H1 (cell line): ENCODE measurements around the gene KCNJ10. TPM values are rescaled to one million over a fixed set of nuclear protein-coding genes. Genes with fewer than 3 reads are reported as not detected.

Experiments used
- CTCF ChIA-PET: fragments of 300-600 bp; sonication (Branson Sonifier 250); formaldehyde crosslinking; loops from one replicate; lab custom pipeline; 2021; ENCODE audit not compliant: partially characterized antibody; lab: Charles Lee
- POLR2A ChIA-PET: fragments of 300-600 bp; sonication (Branson Sonifier 250); formaldehyde crosslinking; loops from one replicate; lab custom pipeline; 2021; ENCODE audit warnings: inconsistent platforms; ENCODE audit not compliant: partially characterized antibody; lab: Charles Lee
- DNase-seq, 2 experiments: peaks; one replicate each; pipeline versions ENCODE4 v3.0.0 to v3.0.0-alpha.2; 2010 to 2022; ENCODE audit warnings: low spot score in 2 of 2, low read depth in 1 of 2, mixed read lengths in 1 of 2
- FAIRE-seq: peaks from 2 replicates; lab custom pipeline; 2011; peaks lifted over from hg19 to GRCh38; lab: Jason Lieb, UNC
- H2AFZ ChIP-seq: 2 replicates; pipeline ENCODE4 v1.8.1; 2012; ENCODE audit warnings: low read length, inconsistent platforms
- H2AK5ac ChIP-seq: 2 replicates; pipeline ENCODE4 v1.6.1; 2013; ENCODE audit warnings: low read depth, low read length
- H2BK120ac ChIP-seq: replicated peaks from 2 replicates; pipeline ENCODE3; 2013; ENCODE audit warnings: low read depth, low read length, inconsistent platforms
- H2BK12ac ChIP-seq: 2 replicates; pipeline ENCODE4 v1.6.1; 2013; ENCODE audit warnings: low read depth, low read length
- H2BK15ac ChIP-seq: 2 replicates; pipeline ENCODE4 v1.6.1; 2013; ENCODE audit warnings: low read length
- H2BK20ac ChIP-seq: 2 replicates; pipeline ENCODE4 v1.6.1; 2013; ENCODE audit warnings: low read length
- H2BK5ac ChIP-seq: 2 replicates; pipeline ENCODE4 v1.6.1; 2013; ENCODE audit warnings: low read depth, low read length
- H3K14ac ChIP-seq: 2 replicates; pipeline ENCODE4 v1.6.1; 2013; ENCODE audit warnings: inconsistent platforms; ENCODE audit not compliant: insufficient read length
- H3K18ac ChIP-seq: 2 replicates; pipeline ENCODE4 v1.6.1; 2013; ENCODE audit warnings: low read length; ENCODE audit errors: extremely low read depth
- H3K23ac ChIP-seq: 2 replicates; pipeline ENCODE4 v1.6.1; 2013; ENCODE audit warnings: inconsistent platforms; ENCODE audit not compliant: insufficient read length
- H3K23me2 ChIP-seq: 2 replicates; pipeline ENCODE4 v1.6.1; 2013; ENCODE audit warnings: low read depth, low read length
- H3K27ac ChIP-seq: 2 replicates; pipeline ENCODE4 v1.6.1; 2011; ENCODE audit warnings: low read depth, low read length, inconsistent platforms
- H3K27me3 ChIP-seq, 4 experiments: replicated peaks in 1 of 4; 1 replicate in 1 of 4; 2 replicates in 3 of 4; pipeline versions ENCODE4 v1.6.1 to v1.8.1; 2011 to 2013; ENCODE audit warnings: low read length in 3 of 4, mild to moderate bottlenecking in 3 of 4, inconsistent platforms in 2 of 4, mixed read lengths in 2 of 4, moderate library complexity in 1 of 4; ENCODE audit not compliant: control insufficient read depth in 3 of 4, insufficient read depth in 3 of 4; ENCODE audit errors: extremely low read depth in 1 of 4
- H3K36me3 ChIP-seq, 4 experiments: 2 replicates each; pipeline versions ENCODE4 v1.6.1 to v1.8.1; 2011 to 2013; ENCODE audit warnings: mild to moderate bottlenecking in 4 of 4, low read length in 3 of 4, moderate library complexity in 2 of 4, control low read depth in 1 of 4, inconsistent platforms in 1 of 4; ENCODE audit not compliant: insufficient read depth in 4 of 4, control insufficient read depth in 2 of 4
- H3K4ac ChIP-seq: replicated peaks from 2 replicates; pipeline ENCODE3; 2013; ENCODE audit warnings: low read length, low read depth, mixed read lengths, inconsistent platforms; ENCODE audit not compliant: insufficient read length
- H3K4me1 ChIP-seq, 4 experiments: replicated peaks in 1 of 4; 1 replicate in 1 of 4; 2 replicates in 3 of 4; pipeline versions ENCODE4 v1.6.1 to v1.8.1; 2011 to 2013; ENCODE audit warnings: low read length in 3 of 4, inconsistent platforms in 2 of 4, mixed read lengths in 1 of 4; ENCODE audit not compliant: insufficient read depth in 4 of 4, control insufficient read depth in 3 of 4
- H3K4me2 ChIP-seq, 2 experiments: 2 replicates each; pipeline versions ENCODE4 v1.6.1 to v1.8.1; 2011 to 2013; ENCODE audit warnings: low read depth in 2 of 2, low read length in 2 of 2, control low read depth in 1 of 2, inconsistent platforms in 1 of 2, mild to moderate bottlenecking in 1 of 2; ENCODE audit not compliant: insufficient read depth in 1 of 2
- H3K4me3 ChIP-seq, 4 experiments: fragments of 200-600, 300-600 bp in 1 of 4; sonication (generic), shearing (Covaris generic), sonication (Bioruptor Twin) in 1 of 4; 2 replicates each; pipeline versions ENCODE4 v1.5.1 to v1.8.1; 2011 to 2016; ENCODE audit warnings: low read length in 4 of 4, low read depth in 3 of 4, control low read depth in 2 of 4, inconsistent platforms in 2 of 4, mild to moderate bottlenecking in 2 of 4, mixed read lengths in 1 of 4, moderate library complexity in 1 of 4; ENCODE audit not compliant: insufficient read depth in 2 of 4; ENCODE audit errors: extremely low read depth in 1 of 4
- H3K56ac ChIP-seq: replicated peaks from 2 replicates; pipeline ENCODE3; 2013; ENCODE audit warnings: low read depth, mild to moderate bottlenecking, mixed read lengths, low read length, inconsistent platforms; ENCODE audit not compliant: insufficient read length
- H3K79me1 ChIP-seq: 2 replicates; pipeline ENCODE4 v1.6.1; 2013; ENCODE audit warnings: low read depth, low read length, control low read depth
- H3K79me2 ChIP-seq, 2 experiments: 2 replicates each; pipeline versions ENCODE4 v1.6.1 to v1.8.1; 2012 to 2013; ENCODE audit warnings: low read length in 2 of 2, mild to moderate bottlenecking in 2 of 2, inconsistent platforms in 1 of 2; ENCODE audit not compliant: insufficient read depth in 2 of 2, control insufficient read depth in 1 of 2
- H3K9ac ChIP-seq, 4 experiments: replicated peaks in 1 of 4; 1 replicate in 1 of 4; 2 replicates in 3 of 4; pipeline versions ENCODE4 v1.6.1 to v1.8.1; 2011 to 2013; ENCODE audit warnings: low read depth in 3 of 4, low read length in 3 of 4, control low read depth in 2 of 4, mild to moderate bottlenecking in 2 of 4, moderate library complexity in 2 of 4, inconsistent platforms in 1 of 4; ENCODE audit errors: extremely low read depth in 1 of 4
- H3K9me3 ChIP-seq, 2 experiments: 2 replicates each; pipeline versions ENCODE4 v1.6.1 to v1.8.1; 2012 to 2013; ENCODE audit warnings: mild to moderate bottlenecking in 2 of 2, moderate library complexity in 2 of 2, control low read depth in 1 of 2, inconsistent platforms in 1 of 2, low read depth in 1 of 2, low read length in 1 of 2, mixed read lengths in 1 of 2; ENCODE audit not compliant: insufficient read depth in 2 of 2
- H4K20me1 ChIP-seq, 2 experiments: replicated peaks in 1 of 2; 2 replicates each; pipeline versions ENCODE3 to v1.8.1; 2011 to 2013; ENCODE audit warnings: inconsistent platforms in 2 of 2, low read length in 2 of 2, mild to moderate bottlenecking in 1 of 2; ENCODE audit not compliant: insufficient read depth in 2 of 2, control insufficient read depth in 1 of 2
- H4K5ac ChIP-seq: 2 replicates; pipeline ENCODE4 v1.6.1; 2013; ENCODE audit warnings: low read length, low read depth, mixed read lengths, inconsistent platforms; ENCODE audit not compliant: insufficient read length
- H4K8ac ChIP-seq: 2 replicates; pipeline ENCODE4 v1.8.0; 2013; ENCODE audit warnings: mild to moderate bottlenecking, moderate library complexity, low read length, inconsistent platforms; ENCODE audit not compliant: insufficient read depth; ENCODE audit errors: extremely low read depth
- H4K91ac ChIP-seq: replicated peaks from 2 replicates; pipeline ENCODE3; 2013; ENCODE audit warnings: low read length, mixed read lengths, inconsistent platforms; ENCODE audit not compliant: insufficient read length
- KDM1A ChIP-seq: fragments of 200-600, 300-600 bp; sonication (generic); IDR thresholded peaks from 2 replicates; pipeline ENCODE4 v1.7.1; 2016; ENCODE audit warnings: mild to moderate bottlenecking, low read length, borderline replicate concordance
- RFX5 ChIP-seq: IDR thresholded peaks from 2 replicates; pipeline ENCODE4 v1.6.1; 2011; ENCODE audit warnings: low read depth, low read length, improper control_type of control experiment, borderline replicate concordance
- WGBS, 2 experiments: shearing (Covaris generic) in 1 of 2; methylation state at CpG; one replicate each; pipeline versions ENCODE4 v1.1.6 to v1.1.7; 2013 to 2015; ENCODE audit warnings: low lambda C conversion rate in 2 of 2, mixed read lengths in 2 of 2, inconsistent platforms in 1 of 2, low coverage in 1 of 2, missing lambda C conversion rate in 1 of 2; ENCODE audit not compliant: insufficient replicate concordance in 2 of 2, insufficient coverage in 1 of 2, insufficient read length in 1 of 2; ENCODE audit errors: extremely low coverage in 1 of 2, missing lambda C conversion rate in 1 of 2; 5-methylcytosine and 5-hydroxymethylcytosine counted together
- polyA plus RNA-seq, 7 experiments: library from polyadenylated mRNA; depleted of rRNA in 3 of 7; stranded (reverse) in 5 of 7; unstranded in 2 of 7; fragments of >200 nt in 5 of 7; fragments of 200-250 nt in 2 of 7; gene quantifications; 1 replicate in 5 of 7; 2 replicates in 1 of 7; 4 replicates in 1 of 7; pipeline versions ENCODE4 v1.2.1 to v1.2.3, GENCODE V29; 2011 to 2013; ENCODE audit warnings: missing spikeins in 2 of 7, mixed read lengths in 2 of 7
- total RNA-seq: library from RNA; stranded (reverse); fragmentation: NEBNext Ultra II Directional; extraction: Animal tissue kit (Norgen Biotek cat#: 25700); gene quantifications from 2 replicates; pipeline ENCODE4 v1.2.1, GENCODE V29; 2021

The KCNJ10 gene
- total and polyA plus RNA-seq, 2 of the 8 experiments (the other 6 are each of a cell fraction or from before 2014, with no cell fraction given), result 1.7 to 2.4 TPM

DNA sequence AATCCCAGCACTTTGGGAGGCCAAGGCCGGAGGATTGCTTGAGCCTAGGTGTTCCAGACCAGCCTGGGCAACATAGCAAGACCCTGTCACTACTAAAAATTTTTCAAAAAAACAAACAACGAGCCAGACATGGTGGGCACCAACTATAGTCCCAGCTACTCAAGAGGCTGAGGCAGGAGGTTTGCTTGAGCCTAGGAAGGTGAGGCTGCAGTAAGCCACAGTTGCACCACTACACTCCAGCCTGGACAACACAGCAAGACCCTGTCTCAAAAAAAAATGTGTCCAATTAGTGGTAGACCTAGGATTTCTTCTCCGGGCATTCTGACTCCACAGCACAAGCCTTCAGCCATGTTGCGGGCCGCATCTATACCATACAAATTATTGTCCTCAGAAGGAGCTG, 35.2 kb upstream of the KCNJ10 start:
- CTCF ChIA-PET, result interaction anchor here (0.6 to 7.4 kb wide), 26 partner anchors 8 to 309 kb away, joined by 3 to 256 read pairs (median 6); partner anchors contain the start of genes ATP1A2, CASQ1 and KCNJ9
- Histone ChIP-seq H3K14ac (no peak overlapping the region), H2BK20ac (no peak overlapping the region), H2BK12ac (no peak overlapping the region), H3K23ac (no peak overlapping the region), H3K18ac (no peak overlapping the region), H3K79me1 (no peaks in the 10 kb centered on the region)
- no peak for TF ChIP-seq RFX5
- peak; percentile 68; the same call in 1 of the 2 replicates for TF ChIP-seq KDM1A
- TF ChIP-seq, all 59 proteins: peak for 1
- H2AFZ ChIP-seq, result no peak overlapping the region
- no peaks in the 10 kb centered on the region for H3K23me2 ChIP-seq
- H3K4ac ChIP-seq, result no peak overlapping the region
- H3K79me2 ChIP-seq, result no peaks in the 10 kb centered on the region
- H4K8ac ChIP-seq, result no peak overlapping the region
- H3K4me3 ChIP-seq, result no peak overlapping the region
- H4K91ac ChIP-seq, result no peak overlapping the region
- H4K20me1 ChIP-seq, result no peaks in the 10 kb centered on the region
- no peak overlapping the region for H3K56ac ChIP-seq
- no peaks in the 10 kb centered on the region for H3K9me3 ChIP-seq
- WGBS, 2 experiments, result 96% methylated on average over 5 of the region's 5 CpGs; no CpG with 5 or more reads in 1 of the 2 experiments
- no peak overlapping the region for H2AK5ac ChIP-seq
- H3K27me3 ChIP-seq, result no peaks in the 10 kb centered on the region
- H3K27ac ChIP-seq, result no peak overlapping the region
- no peak overlapping the region for H3K4me2 ChIP-seq
- FAIRE-seq (no peak), DNase-seq (no peak)
- no peaks in the 10 kb centered on the region for H3K36me3 ChIP-seq
- H3K4me1 ChIP-seq, result peaks cover 8 to 27% (median 17%) of the 10 kb centered on the region in 4 experiments
- H2BK5ac ChIP-seq, result no peak overlapping the region
- POLR2A ChIA-PET, result interaction anchor here (0.8 to 4.2 kb wide), 8 partner anchors 9 to 157 kb away, joined by 3 to 31 read pairs (median 3); partner anchors contain the start of genes ATP1A2 and DCAF8
- no peak overlapping the region for H4K5ac ChIP-seq
- no peak overlapping the region for H2BK120ac ChIP-seq
- H2BK15ac ChIP-seq, result 0 out of 2 replicates have a peak overlapping the region, but pooled peaks have one; percentile 32
- H3K9ac ChIP-seq, result no peak overlapping the region
